HL-60 (cell line): Measurements from ENCODE around the gene WDR1.

Experiments
- CTCF ChIP-seq: IDR thresholded peaks from one replicate; pipeline ENCODE4 v1.5.1; 2011; ENCODE audit warnings: low read length, control low read depth, inconsistent platforms; ENCODE audit not compliant: insufficient read depth
- REST ChIP-seq: IDR thresholded peaks from 2 replicates; pipeline ENCODE4 v1.6.1; 2012; ENCODE audit warnings: low read depth; ENCODE audit not compliant: insufficient replicate concordance

GRCh38 chr4:10034612-10035104 lies 81.9 kb downstream of the WDR1 start:
- TF ChIP-seq CTCF (no peak), REST (no peak)
